Stimulated activated CD8-positive, alpha-beta memory T cell treated with anti-CD3 and anti-CD28 coated beads, Interleukin-4, amount 100 ng/mL, for 24 hours (primary cell): ENCODE results near the gene PTPRN2.
"Not testable (repeated sequence)": the region's sequence is repeated elsewhere in the genome, so short reads cannot be mapped to it uniquely, and the experiment has no call there.

Source experiments
- DNase-seq: peaks from one replicate; pipeline ENCODE4 v3.0.0-alpha.2; 2020; ENCODE audit warnings: low read depth

Gene PTPRN2

GRCh38 chr7:157576415-157576814 lies 1011.2 kb downstream of the PTPRN2 start:
- DNase-seq: peak; percentile 24

- no peak for DNase-seq
These were observed 1011.8 kb downstream of the PTPRN2 start for GRCh38 chr7:157575777-157576176.

- no peak for DNase-seq
These were observed 1012.6 kb downstream of the PTPRN2 start for GRCh38 chr7:157574914-157575586.

GRCh38 chr7:157574120-157574825 lies 1013.4 kb downstream of the PTPRN2 start:
- no peak for DNase-seq

GRCh38 chr7:157573244-157573643 lies 1014.4 kb downstream of the PTPRN2 start:
- DNase-seq: no peak

GRCh38 chr7:157572622-157573021 lies 1015.0 kb downstream of the PTPRN2 start:
- no peak for DNase-seq

- no peak for DNase-seq
These were observed 1017.0 kb downstream of the PTPRN2 start for GRCh38 chr7:157570531-157571200.

GRCh38 chr7:157569967-157570366 lies 1017.7 kb downstream of the PTPRN2 start:
- DNase-seq: no peak

GRCh38 chr7:157568770-157569584 lies 1018.6 kb downstream of the PTPRN2 start:
- DNase-seq: peak; percentile 5

- DNase-seq: no peak
These were observed 1019.4 kb downstream of the PTPRN2 start for GRCh38 chr7:157568106-157568769.

- DNase-seq: no peak
These were observed 1020.0 kb downstream of the PTPRN2 start for GRCh38 chr7:157567666-157568065.

- DNase-seq: no peak
These were observed 1021.0 kb downstream of the PTPRN2 start for GRCh38 chr7:157566631-157567006.

GRCh38 chr7:157565981-157566630 lies 1021.5 kb downstream of the PTPRN2 start:
- DNase-seq: no peak

GRCh38 chr7:157565201-157565626 lies 1022.4 kb downstream of the PTPRN2 start:
- DNase-seq: no peak

- DNase-seq: no peak
These were observed 1023.0 kb downstream of the PTPRN2 start for GRCh38 chr7:157564517-157565177.

- not testable (repeated sequence) for DNase-seq
These were observed 1024.0 kb downstream of the PTPRN2 start for GRCh38 chr7:157563467-157564135.

GRCh38 chr7:157562522-157563398 lies 1024.9 kb downstream of the PTPRN2 start:
- not testable (repeated sequence) for DNase-seq

- DNase-seq: no peak
These were observed 1025.7 kb downstream of the PTPRN2 start for GRCh38 chr7:157561816-157562410.

GRCh38 chr7:157561523-157561785 lies 1026.2 kb downstream of the PTPRN2 start:
- DNase-seq: no peak
